ENCODE results near the gene PLCH2.

The PLCH2 gene

GRCh38 chr1:2477309-2477708 lies 1.2 kb downstream of the PLCH2 start:
- DNase-seq (ENCODE audit: low read depth, low spot score): no peak

- no peak for DNase-seq (ENCODE audit: low read depth, low spot score)
These were observed 1.9 kb downstream of the PLCH2 start for GRCh38 chr1:2477791-2478499.

- DNase-seq (ENCODE audit: low read depth, low spot score): no peak
These were observed 3.1 kb downstream of the PLCH2 start for GRCh38 chr1:2479186-2479585.

GRCh38 chr1:2479618-2480017 lies 3.5 kb downstream of the PLCH2 start:
- no peak for DNase-seq (ENCODE audit: low read depth, low spot score)

- no peak for DNase-seq (ENCODE audit: low read depth, low spot score)
These were observed 4.3 kb downstream of the PLCH2 start for GRCh38 chr1:2480236-2480985.

- DNase-seq (ENCODE audit: low read depth, low spot score): no peak
These were observed 4.9 kb downstream of the PLCH2 start for GRCh38 chr1:2480986-2481364.

GRCh38 chr1:2481885-2482284 lies 5.8 kb downstream of the PLCH2 start:
- no peak for DNase-seq (ENCODE audit: low read depth, low spot score)

GRCh38 chr1:2482588-2482987 lies 6.5 kb downstream of the PLCH2 start:
- DNase-seq (ENCODE audit: low read depth, low spot score): no peak

- DNase-seq (ENCODE audit: low read depth, low spot score): no peak
These were observed 6.9 kb downstream of the PLCH2 start for GRCh38 chr1:2483026-2483425.

GRCh38 chr1:2483970-2484369 lies 7.9 kb downstream of the PLCH2 start:
- no peak for DNase-seq (ENCODE audit: low read depth, low spot score)

- DNase-seq (ENCODE audit: low read depth, low spot score): no peak
These were observed 10.0 kb downstream of the PLCH2 start for GRCh38 chr1:2486041-2486440.

- DNase-seq (ENCODE audit: low read depth, low spot score): no peak
These were observed 10.5 kb downstream of the PLCH2 start for GRCh38 chr1:2486558-2486957.

GRCh38 chr1:2488688-2489087 lies 12.6 kb downstream of the PLCH2 start:
- DNase-seq (ENCODE audit: low read depth, low spot score): no peak

GRCh38 chr1:2489615-2490014 lies 13.5 kb downstream of the PLCH2 start:
- DNase-seq (ENCODE audit: low read depth, low spot score): no peak

- no peak for DNase-seq (ENCODE audit: low read depth, low spot score)
These were observed 16.0 kb downstream of the PLCH2 start for GRCh38 chr1:2492091-2492490.

GRCh38 chr1:2493218-2493617 lies 17.1 kb downstream of the PLCH2 start:
- no peak for DNase-seq (ENCODE audit: low read depth, low spot score)

GRCh38 chr1:2493691-2494322 lies 17.7 kb downstream of the PLCH2 start:
- no peak for DNase-seq (ENCODE audit: low read depth, low spot score)

- DNase-seq (ENCODE audit: low read depth, low spot score): peak; percentile 68
These were observed 18.2 kb downstream of the PLCH2 start for GRCh38 chr1:2494323-2494693.

GRCh38 chr1:2495026-2495425 lies 18.9 kb downstream of the PLCH2 start:
- DNase-seq (ENCODE audit: low read depth, low spot score): no peak

- DNase-seq (ENCODE audit: low read depth, low spot score): no peak
These were observed 19.5 kb downstream of the PLCH2 start for GRCh38 chr1:2495546-2495945.

- no peak for DNase-seq (ENCODE audit: low read depth, low spot score)
These were observed 20.1 kb downstream of the PLCH2 start for GRCh38 chr1:2496087-2496622.

- no peak for DNase-seq (ENCODE audit: low read depth, low spot score)
These were observed 20.7 kb downstream of the PLCH2 start for GRCh38 chr1:2496746-2497145.

- DNase-seq (ENCODE audit: low read depth, low spot score): no peak
These were observed 21.8 kb downstream of the PLCH2 start for GRCh38 chr1:2497891-2498290.
